Subcutaneous adipose tissue (tissue), 4 donors: ENCODE results near the gene ASRGL1. TPM values are rescaled to one million over a fixed set of nuclear protein-coding genes. Genes with fewer than 3 reads are reported as not detected.

Experiments
- CTCF ChIP-seq: fragments of 450-650 bp; IDR thresholded peaks from one replicate; pipeline ENCODE4 v1.5.1; 2016; ENCODE audit warnings: low read depth, mild to moderate bottlenecking, control low read depth, antibody characterized with exemption, moderate library complexity
- total RNA-seq, 4 donors: library from RNA; depleted of rRNA; stranded (reverse); fragments of >200 nt; gene quantifications; one replicate each; pipeline ENCODE4 v1.1.0, GENCODE V29; 2016

ASRGL1 gene
- total RNA-seq, 4 donors from 2014 or later = 9.6 to 32.0 (median 15.0) TPM

DNA sequence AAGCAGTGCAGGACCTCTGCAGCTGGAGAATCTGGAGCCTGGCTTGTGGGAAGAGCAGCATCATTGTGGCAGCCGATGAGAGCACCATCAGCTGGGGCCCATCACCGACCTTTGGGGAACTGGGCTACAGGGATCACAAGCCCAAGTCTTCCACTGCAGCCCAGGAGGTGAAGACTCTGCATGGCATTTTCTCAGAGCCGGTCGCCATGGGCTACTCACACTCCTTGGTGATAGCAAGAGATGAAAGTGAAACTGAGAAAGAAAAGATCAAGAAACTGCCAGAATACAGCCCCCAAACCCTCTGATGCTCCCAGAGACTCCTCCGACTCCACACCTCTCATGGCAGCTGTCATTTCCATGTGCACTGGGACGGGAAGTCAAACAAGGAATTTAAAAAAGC lies 35.6 kb downstream of the ASRGL1 start:
- TF ChIP-seq CTCF = no peak

DNA sequence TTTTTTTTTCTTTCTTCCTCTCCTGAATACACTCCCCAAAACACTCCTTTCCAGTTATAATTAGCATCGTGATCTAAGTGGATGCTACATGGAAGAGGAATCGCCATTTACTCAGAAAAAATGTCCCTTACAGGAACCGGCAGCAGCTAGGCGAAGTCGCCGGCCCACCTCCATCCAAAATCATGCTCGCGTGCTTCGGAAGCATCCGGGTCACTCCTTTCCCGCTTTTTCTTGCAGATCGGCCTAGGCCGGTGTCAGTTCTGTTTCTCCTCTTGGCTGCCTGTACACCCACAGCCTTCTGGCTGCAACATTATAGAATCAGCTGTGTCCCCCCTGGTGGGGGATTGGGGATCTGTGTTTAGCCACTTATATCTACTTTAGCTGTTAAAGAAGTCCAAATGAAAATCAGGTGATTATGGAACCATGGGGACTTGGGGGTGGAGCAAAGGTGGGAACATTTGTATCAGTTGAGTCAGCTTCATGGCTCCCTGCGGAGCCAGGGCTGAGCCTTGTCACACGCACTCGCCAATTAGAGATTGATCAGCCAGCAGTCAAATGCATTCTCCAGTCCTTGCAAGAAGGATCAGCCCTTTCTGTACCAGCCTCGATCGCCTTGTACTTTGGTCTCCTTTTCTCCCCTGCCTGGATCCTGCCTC lies 36.3 kb downstream of the ASRGL1 start:
- TF ChIP-seq CTCF = no peak

GRCh38 chr11:62374801-62375200 lies 37.6 kb downstream of the ASRGL1 start:
- no peak for TF ChIP-seq CTCF

GRCh38 chr11:62383822-62384221 lies 46.6 kb downstream of the ASRGL1 start:
- TF ChIP-seq CTCF = no peak

DNA sequence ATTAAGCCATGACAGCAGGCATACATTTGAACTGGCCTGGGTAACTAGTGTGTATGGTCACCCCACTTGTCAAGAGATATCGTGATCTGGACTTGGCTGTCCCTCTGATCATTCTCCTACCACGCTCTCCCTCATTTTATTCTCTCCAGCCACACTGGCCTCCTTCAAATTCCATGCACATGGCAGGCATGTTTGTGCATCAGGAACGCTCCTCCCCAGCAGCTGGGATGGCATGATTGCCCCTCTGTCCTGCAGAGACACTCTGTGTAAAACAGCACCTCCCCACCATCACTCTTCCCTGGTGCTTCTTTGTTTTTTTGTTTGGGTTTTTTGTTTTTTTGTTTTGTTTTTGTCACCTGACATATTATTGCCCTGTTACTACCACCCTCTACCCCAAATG lies 50.1 kb downstream of the ASRGL1 start:
- no peak for TF ChIP-seq CTCF

DNA sequence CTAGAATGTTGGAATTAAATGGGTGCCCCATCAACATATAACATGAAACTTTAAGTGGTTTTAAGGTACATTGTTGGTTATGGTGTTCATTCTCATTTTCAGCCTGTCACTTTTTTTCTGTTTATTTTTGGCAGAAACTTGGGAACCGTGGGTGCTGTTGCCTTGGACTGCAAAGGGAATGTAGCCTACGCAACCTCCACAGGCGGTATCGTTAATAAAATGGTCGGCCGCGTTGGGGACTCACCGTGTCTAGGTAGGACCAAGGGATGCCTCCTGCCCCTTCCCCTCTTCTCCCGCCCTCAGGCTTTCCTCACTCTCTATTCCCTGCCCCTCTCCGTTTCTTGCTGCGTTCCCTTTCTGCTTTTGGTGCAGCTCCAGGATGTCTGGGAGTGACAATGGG lies 51.8 kb downstream of the ASRGL1 start:
- TF ChIP-seq CTCF = no peak

GRCh38 chr11:62390237-62390636 lies 53.0 kb downstream of the ASRGL1 start:
- no peak for TF ChIP-seq CTCF
